HL-60 (cell line): Measurements from ENCODE around the gene MAPRE2.

ENCODE experiments used
- DNase-seq, 2 experiments: peaks; one replicate each; pipeline ENCODE4 v3.0.0-alpha.2; 2010 to 2020; ENCODE audit warnings: low read depth in 1 of 2, low spot score in 1 of 2
- H3K27ac ChIP-seq: fragments of 250-450 bp; sonication (Bioruptor Pico); replicated peaks from 2 replicates; pipeline ENCODE4 v1.5.1; 2020; ENCODE audit warnings: mild to moderate bottlenecking, moderate library complexity
- H3K27me3 ChIP-seq: fragments of 250-450 bp; sonication (Bioruptor Pico); 2 replicates; pipeline ENCODE4 v1.5.1; 2021; ENCODE audit warnings: mild to moderate bottlenecking, moderate library complexity; ENCODE audit not compliant: insufficient read depth, poor library complexity, severe bottlenecking
- H3K4me3 ChIP-seq: replicated peaks from 2 replicates; pipeline ENCODE4 v1.5.1; 2011; ENCODE audit warnings: mild to moderate bottlenecking, control low read depth, low read length; ENCODE audit not compliant: insufficient read depth
- GABPA ChIP-seq: IDR thresholded peaks from 2 replicates; pipeline ENCODE4 v1.6.1; 2012; ENCODE audit warnings: low read depth
- POLR2AphosphoS5 ChIP-seq: IDR thresholded peaks from 2 replicates; pipeline ENCODE4 v1.6.1; 2012; ENCODE audit warnings: low read depth
- SPI1 ChIP-seq: IDR thresholded peaks from 2 replicates; pipeline ENCODE4 v1.6.1; 2012; ENCODE audit warnings: low read depth, mild to moderate bottlenecking, borderline replicate concordance
- TF ChIP-seq, protein P1 (sequence below): IDR thresholded peaks from 2 replicates; pipeline ENCODE4 v1.6.1; 2012; ENCODE audit warnings: low read depth; ENCODE audit not compliant: insufficient replicate concordance
- TF ChIP-seq, protein P2 (sequence below): IDR thresholded peaks from one replicate; pipeline ENCODE4 v1.5.1; 2011; ENCODE audit warnings: low read length, control low read depth, inconsistent platforms; ENCODE audit not compliant: insufficient read depth

The MAPRE2 gene

DNA sequence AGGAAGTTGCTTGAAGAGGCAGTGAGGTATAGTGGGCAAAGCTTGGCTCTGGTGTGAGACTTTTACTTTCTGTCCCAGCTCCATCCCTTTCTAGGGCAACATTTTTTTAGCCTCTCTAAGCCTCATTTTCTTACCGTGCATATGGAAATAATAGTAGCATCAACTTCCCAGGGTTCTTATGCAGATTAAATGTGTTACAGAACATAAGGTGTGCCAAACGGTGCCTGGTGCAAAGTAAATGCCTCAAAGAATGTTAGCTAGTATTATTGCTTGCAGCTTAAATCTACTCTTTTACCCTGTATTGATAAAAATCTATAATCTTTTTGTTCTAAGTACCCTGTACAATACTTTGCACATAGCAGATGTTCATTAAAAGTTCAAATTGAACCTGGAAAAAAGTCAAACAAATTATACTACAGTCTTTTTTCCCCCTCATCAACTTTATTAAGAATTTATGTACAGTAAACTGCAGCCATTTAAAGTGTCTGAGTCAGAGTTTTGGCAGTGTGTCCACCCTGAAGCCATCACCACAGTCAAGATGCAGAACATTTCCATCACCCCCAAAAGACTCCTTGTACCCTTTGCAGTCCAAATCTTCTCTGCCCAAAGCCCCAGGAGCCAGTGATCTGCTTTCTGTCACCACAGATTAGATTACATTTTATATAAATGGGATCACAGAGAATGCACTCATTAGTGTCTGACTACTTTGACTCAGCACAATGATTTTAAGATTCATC, 10.6 kb downstream of the MAPRE2 start:
- Histone ChIP-seq H3K27me3 (no peaks in the 10 kb centered on the region), H3K4me3 (no peak overlapping the region), H3K27ac (peak overlapping the region; percentile 71)
- no peak for DNase-seq
- TF ChIP-seq, protein P1, sequence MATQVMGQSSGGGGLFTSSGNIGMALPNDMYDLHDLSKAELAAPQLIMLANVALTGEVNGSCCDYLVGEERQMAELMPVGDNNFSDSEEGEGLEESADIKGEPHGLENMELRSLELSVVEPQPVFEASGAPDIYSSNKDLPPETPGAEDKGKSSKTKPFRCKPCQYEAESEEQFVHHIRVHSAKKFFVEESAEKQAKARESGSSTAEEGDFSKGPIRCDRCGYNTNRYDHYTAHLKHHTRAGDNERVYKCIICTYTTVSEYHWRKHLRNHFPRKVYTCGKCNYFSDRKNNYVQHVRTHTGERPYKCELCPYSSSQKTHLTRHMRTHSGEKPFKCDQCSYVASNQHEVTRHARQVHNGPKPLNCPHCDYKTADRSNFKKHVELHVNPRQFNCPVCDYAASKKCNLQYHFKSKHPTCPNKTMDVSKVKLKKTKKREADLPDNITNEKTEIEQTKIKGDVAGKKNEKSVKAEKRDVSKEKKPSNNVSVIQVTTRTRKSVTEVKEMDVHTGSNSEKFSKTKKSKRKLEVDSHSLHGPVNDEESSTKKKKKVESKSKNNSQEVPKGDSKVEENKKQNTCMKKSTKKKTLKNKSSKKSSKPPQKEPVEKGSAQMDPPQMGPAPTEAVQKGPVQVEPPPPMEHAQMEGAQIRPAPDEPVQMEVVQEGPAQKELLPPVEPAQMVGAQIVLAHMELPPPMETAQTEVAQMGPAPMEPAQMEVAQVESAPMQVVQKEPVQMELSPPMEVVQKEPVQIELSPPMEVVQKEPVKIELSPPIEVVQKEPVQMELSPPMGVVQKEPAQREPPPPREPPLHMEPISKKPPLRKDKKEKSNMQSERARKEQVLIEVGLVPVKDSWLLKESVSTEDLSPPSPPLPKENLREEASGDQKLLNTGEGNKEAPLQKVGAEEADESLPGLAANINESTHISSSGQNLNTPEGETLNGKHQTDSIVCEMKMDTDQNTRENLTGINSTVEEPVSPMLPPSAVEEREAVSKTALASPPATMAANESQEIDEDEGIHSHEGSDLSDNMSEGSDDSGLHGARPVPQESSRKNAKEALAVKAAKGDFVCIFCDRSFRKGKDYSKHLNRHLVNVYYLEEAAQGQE, result no peak
- no peak for TF ChIP-seq SPI1
- TF ChIP-seq, protein P2, sequence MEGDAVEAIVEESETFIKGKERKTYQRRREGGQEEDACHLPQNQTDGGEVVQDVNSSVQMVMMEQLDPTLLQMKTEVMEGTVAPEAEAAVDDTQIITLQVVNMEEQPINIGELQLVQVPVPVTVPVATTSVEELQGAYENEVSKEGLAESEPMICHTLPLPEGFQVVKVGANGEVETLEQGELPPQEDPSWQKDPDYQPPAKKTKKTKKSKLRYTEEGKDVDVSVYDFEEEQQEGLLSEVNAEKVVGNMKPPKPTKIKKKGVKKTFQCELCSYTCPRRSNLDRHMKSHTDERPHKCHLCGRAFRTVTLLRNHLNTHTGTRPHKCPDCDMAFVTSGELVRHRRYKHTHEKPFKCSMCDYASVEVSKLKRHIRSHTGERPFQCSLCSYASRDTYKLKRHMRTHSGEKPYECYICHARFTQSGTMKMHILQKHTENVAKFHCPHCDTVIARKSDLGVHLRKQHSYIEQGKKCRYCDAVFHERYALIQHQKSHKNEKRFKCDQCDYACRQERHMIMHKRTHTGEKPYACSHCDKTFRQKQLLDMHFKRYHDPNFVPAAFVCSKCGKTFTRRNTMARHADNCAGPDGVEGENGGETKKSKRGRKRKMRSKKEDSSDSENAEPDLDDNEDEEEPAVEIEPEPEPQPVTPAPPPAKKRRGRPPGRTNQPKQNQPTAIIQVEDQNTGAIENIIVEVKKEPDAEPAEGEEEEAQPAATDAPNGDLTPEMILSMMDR, result no peak
- TF ChIP-seq GABPA, result no peak
- no peak for TF ChIP-seq POLR2AphosphoS5

DNA sequence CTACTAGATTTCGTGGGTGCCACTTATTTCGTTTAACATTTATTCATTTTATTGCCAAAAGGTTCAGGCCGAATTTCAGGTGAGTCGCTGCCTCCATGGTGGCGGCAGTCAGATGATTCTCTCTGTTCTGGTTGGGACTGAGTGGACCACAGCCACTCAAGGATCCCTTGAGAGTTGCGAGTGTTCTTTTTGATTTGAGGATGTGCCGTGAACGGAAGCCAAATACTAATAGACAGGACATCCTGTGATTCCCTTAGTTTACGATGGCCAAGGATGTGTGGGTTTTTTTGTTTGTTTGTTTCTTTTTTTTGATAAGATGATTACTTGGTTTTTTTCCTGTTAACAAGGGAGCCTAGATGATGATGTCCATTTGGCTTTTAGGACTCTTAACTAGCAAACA, 13.2 kb downstream of the MAPRE2 start:
- H3K27ac ChIP-seq, result no peak overlapping the region
- no peak for DNase-seq

DNA sequence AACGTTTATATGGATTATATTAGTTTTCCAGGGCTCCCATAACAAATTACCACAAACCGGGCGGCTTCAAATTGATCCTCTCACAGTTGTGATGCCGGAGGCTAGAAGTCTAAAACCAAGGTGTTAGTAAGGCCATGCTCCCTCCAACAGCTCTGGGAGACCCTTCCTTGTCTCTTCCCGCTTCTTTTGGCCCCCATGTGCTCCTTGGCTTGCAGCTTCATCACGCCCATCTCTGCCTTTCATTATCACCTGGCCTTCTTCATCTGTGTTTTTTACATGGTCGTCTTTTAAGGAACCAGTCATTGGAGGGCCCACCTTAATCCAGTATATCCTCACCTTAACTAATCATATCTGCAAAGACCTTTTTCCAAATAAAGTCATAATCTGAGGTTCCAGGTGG, 13.9 kb downstream of the MAPRE2 start:
- Histone ChIP-seq H3K27me3 (no peaks in the 10 kb centered on the region), H3K4me3 (no peak overlapping the region), H3K27ac (no peak overlapping the region)
- TF ChIP-seq, protein P1, result no peak
- TF ChIP-seq POLR2AphosphoS5 (no peak), GABPA (no peak)
- no peak for DNase-seq

More for the DNA sequence above, 13.2 kb downstream of the MAPRE2 start:
- TF ChIP-seq, protein P1, result no peak
- TF ChIP-seq GABPA (no peak), POLR2AphosphoS5 (no peak), SPI1 (no peak)
- TF ChIP-seq, protein P2, result no peak
- no peaks in the 10 kb centered on the region for H3K27me3 ChIP-seq
- H3K4me3 ChIP-seq, result no peak overlapping the region
